CD4-positive, alpha-beta T cell treated with Interleukin-4 for 1 hour (primary cell): ENCODE data around the gene WFDC10A.
"Not testable (repeated sequence)": the region's sequence is repeated elsewhere in the genome, so short reads cannot be mapped to it uniquely, and the experiment has no call there.

Experiments
- DNase-seq, 2 donors: peaks; one replicate each; pipeline ENCODE4 v3.0.0-alpha.2; 2020 to 2022

The WFDC10A gene

GRCh38 chr20:45649312-45649863, 19.8 kb downstream of the WFDC10A start:
- no peak for DNase-seq

- DNase-seq, result not testable (repeated sequence)
These were observed 22.2 kb downstream of the WFDC10A start for GRCh38 chr20:45651726-45652125.

- DNase-seq, result not testable (repeated sequence)
These were observed 27.5 kb downstream of the WFDC10A start for GRCh38 chr20:45657038-45657437.

GRCh38 chr20:45670139-45670538, 40.6 kb downstream of the WFDC10A start, which contains the start of gene WFDC11:
Gene WFDC11, minus strand, starts transcription at chr20:45670239. Its CDS starts 19,639 bp downstream, at chr20:45650600.
- no peak for DNase-seq

- DNase-seq, result no peak
These were observed 43.2 kb downstream of the WFDC10A start for GRCh38 chr20:45672765-45673164.

GRCh38 chr20:45679650-45680049, 50.1 kb downstream of the WFDC10A start:
- DNase-seq, result no peak
